DND-41 (cell line): ENCODE data around the gene MAP3K5.

Experiments used
- EZH2 ChIP-seq: IDR thresholded peaks from 3 replicates; pipeline ENCODE4 v1.6.1; 2012; ENCODE audit warnings: borderline replicate concordance, low read depth, mild to moderate bottlenecking, moderate library complexity, low read length, inconsistent platforms; ENCODE audit not compliant: severe bottlenecking
- TF ChIP-seq, protein P1 (sequence below): IDR thresholded peaks from 2 replicates; pipeline ENCODE4 v1.5.1; 2012; ENCODE audit warnings: borderline replicate concordance, low read length, moderate library complexity, mild to moderate bottlenecking; ENCODE audit not compliant: poor library complexity, severe bottlenecking; ENCODE audit errors: extremely low read depth

DNA sequence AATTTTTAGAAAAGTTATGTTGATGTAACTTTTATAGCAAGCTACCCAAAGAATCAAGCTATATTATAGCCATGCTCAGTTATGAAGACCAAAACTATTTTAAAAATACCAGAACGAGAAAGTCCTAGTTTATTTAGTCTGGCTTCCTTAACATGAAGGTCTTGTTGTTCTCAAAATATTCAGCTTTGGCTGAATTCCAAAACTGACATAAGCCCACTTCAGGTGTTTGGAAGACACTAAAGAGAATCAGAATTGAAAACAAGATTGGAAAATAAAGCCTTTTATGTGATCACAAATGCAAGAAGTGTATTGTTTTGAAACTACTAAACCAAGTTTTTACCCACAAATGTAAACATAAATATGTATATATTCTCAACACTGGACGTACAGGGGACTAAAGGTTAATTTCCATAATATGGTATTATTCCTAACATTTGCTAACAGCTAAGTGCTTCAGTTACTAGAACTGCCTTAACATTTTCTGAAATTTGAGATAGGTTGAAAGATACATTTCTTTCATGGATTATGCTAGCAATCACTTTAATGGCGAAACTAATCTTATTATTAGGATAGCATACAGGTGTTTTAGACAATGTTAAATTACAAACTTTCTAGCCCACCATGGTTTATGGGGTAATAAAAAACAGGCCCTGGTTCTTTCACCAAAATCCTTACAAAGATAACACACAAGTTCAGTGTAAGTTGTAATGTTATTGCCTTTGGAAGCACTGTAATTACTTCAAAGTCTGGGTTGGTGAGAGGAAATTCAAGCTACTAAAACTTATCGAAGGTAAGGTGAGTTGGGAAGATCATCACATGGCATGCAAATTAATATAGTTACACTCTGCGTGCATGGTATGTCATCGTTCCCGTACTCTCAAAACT, 1.6 kb downstream of the MAP3K5 start:
- TF ChIP-seq, protein P1, sequence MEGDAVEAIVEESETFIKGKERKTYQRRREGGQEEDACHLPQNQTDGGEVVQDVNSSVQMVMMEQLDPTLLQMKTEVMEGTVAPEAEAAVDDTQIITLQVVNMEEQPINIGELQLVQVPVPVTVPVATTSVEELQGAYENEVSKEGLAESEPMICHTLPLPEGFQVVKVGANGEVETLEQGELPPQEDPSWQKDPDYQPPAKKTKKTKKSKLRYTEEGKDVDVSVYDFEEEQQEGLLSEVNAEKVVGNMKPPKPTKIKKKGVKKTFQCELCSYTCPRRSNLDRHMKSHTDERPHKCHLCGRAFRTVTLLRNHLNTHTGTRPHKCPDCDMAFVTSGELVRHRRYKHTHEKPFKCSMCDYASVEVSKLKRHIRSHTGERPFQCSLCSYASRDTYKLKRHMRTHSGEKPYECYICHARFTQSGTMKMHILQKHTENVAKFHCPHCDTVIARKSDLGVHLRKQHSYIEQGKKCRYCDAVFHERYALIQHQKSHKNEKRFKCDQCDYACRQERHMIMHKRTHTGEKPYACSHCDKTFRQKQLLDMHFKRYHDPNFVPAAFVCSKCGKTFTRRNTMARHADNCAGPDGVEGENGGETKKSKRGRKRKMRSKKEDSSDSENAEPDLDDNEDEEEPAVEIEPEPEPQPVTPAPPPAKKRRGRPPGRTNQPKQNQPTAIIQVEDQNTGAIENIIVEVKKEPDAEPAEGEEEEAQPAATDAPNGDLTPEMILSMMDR, result no peak
- no peak for TF ChIP-seq EZH2
